HG03520 (cell line): ENCODE results near the gene TPPP2.
A peak's percentile ranks its signal among the peaks of the same experiment; 100 is the strongest.

Experiments used
- ATAC-seq: cut with Tn5 transposase; IDR thresholded peaks from one replicate; pipeline ENCODE4 v1.9.1; 2021; ENCODE audit warnings: mild to moderate bottlenecking, moderate library complexity; ENCODE audit not compliant: unreplicated experiment

Gene TPPP2

GRCh38 chr14:21056520-21057163, 26.6 kb downstream of the TPPP2 start:
- no peak for ATAC-seq

DNA sequence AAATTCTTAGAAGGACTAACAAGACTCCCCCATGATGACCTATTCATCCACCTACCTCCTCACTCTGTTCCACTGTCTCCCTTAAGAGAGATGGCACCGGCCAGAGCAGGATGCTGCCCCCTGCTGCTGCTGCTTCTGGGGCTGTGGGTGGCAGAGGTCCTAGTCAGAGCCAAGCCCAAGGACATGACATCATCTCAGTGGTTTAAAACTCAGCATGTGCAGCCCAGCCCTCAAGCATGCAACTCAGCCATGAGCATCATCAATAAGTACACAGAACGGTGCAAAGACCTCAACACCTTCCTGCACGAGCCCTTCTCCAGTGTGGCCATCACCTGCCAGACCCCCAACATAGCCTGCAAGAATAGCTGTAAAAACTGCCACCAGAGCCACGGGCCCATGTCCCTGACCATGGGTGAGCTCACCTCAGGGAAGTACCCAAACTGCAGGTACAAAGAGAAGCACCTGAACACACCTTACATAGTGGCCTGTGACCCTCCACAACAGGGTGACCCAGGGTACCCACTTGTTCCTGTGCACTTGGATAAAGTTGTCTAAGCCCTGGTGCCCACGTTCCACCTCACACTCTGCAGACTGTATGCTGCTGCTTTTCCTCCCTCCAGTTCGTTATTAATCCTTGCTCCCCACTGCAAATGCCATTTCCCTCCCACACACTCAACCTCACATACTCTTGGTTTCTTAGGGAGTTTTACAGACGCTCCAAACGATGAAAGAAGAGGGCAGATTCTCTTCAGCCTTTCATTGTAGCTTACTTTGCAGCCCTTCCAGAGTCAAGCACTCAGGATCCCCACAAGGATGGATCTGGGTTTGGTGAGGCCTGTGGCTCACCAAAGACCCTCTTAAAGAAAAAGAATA, 28.0 kb downstream of the TPPP2 start, which contains the start of gene RNASE8:
TSS of gene RNASE8 (plus strand) at position 20 of the 873 bp plus-strand sequence. CDS start at position 91, 71 bp downstream.
- no peak for ATAC-seq

DNA sequence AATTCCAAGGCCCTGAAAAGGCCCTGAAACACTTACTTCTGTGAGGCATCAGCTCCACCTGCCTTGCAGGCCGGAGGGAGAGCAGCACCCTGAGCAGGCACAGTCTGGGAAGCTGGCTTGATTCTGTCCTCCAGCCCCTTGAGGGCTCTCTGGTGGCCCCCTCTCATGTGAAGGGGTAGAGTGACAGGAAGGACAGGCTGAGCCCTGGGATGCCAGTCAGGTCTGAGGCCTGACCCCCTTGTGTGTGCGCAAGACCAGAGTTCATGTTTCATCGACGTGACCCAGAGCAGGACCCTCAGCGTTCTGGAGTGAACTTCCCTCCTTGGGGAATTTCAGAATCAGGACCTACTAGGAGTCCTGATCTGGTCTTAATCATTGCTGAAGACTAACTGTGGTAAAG, 28.9 kb downstream of the TPPP2 start:
- no peak for ATAC-seq

GRCh38 chr14:21059842-21060613, 30.0 kb downstream of the TPPP2 start:
- ATAC-seq = no peak

DNA sequence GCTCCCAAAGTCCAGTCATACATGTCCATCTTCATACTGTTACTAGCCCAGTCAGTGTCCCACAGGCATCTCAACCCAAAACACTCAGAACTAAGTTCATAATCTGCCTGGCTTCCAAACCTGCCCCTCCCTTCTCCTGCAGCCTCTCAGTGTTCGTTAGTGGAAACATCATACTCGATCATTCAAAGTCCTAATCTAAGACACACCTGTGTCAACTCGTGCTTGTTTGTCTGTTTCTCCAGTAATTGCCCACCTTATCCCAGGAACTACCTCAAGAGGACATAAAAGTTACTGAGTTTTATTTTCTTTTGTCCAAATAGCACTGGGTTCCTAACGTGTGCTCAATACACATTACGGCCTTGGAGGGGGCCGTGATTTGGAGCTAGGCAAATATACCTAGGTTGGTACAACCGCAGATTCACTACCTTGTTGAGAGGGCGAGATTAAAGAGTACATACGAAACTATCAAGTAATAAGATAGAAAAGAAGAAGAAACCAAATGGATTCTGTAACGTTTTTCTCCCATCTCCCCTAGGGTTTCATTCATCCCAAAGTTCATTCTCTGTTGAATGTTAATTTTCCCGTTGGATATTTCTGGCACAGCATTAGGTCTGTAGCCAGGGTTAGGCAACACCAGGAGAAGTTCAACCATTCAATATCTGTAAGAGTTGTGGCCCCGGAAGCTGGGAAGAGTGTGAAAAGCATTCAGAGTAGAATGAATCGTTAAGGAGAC, 30.8 kb downstream of the TPPP2 start:
- ATAC-seq = no peak

GRCh38 chr14:21061347-21061668, 31.3 kb downstream of the TPPP2 start:
- no peak for ATAC-seq

GRCh38 chr14:21063479-21063878, 33.5 kb downstream of the TPPP2 start:
- ATAC-seq = no peak

- no peak for ATAC-seq
Measured at GRCh38 chr14:21066882-21067502, 37.0 kb downstream of the TPPP2 start.

- ATAC-seq = no peak
Measured at GRCh38 chr14:21068521-21069387, 38.7 kb downstream of the TPPP2 start.

DNA sequence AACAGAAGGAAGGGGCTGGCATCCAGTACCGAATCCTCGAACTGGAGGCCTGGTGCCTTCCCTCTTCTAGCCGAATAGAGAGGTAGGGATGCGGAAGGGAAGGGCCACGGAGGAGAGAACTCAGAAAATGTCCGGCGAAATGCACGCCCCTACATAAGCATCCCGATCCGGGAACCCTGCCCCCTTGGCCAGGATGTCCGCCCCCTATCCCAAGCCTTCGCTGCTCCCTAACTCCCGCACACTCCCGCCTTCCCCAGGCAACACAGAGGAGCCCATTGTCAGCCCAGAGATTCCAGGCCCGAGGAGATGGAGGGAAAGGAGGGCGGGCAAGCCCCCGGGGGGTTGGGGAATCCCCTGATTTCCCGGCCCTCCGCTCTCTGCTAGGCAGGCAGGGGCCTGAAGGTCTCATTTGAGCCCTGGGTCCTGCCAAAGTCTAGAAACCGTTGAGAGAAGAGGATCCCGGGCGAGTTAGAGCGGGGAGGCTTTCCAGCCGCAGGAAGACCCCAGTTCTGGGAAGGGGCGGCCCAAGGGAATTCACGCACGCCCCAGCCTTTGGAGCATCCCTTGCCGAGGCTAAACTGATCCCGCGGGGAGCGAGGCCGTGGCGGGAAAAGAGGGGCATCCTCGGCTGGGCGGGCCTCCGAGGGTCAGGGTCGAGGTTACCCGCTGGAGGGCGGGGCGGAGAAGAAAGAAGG, 39.5 kb downstream of the TPPP2 start:
- no peak for ATAC-seq

DNA sequence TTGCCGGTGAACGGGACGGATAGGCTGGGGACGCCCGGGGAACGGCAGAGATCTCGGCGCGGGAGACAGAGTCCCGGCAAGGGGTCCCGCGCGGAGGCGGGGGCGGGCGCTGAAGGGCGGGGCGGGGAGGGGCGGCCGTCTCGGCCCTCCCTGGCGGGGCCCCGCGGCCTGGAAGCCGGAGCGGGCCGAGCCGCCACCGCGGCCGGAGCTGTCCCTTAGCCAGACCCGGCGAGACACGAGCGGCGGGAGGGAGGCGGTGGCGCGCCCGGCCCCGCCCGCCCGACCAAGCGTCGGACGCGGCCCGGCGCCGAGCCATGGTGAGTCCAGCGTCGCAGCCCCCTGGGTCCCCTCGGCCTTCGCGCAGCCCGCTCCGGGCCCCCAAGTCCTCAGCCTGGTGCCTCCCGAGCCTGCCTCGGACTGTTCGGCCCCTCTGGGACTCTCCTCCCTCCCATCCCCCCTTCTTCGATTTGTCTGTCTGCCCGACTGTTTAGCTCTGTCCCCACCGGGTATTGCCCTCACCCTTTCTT, 40.1 kb downstream of the TPPP2 start, which contains the start of gene ARHGEF40:
TSS of gene ARHGEF40 (plus strand) at position 222 of the 527 bp plus-strand sequence. CDS start at position 315, 93 bp downstream.
- no peak for ATAC-seq

GRCh38 chr14:21070610-21071224, 40.7 kb downstream of the TPPP2 start:
- ATAC-seq = peak; percentile 5

GRCh38 chr14:21071225-21072030, 41.4 kb downstream of the TPPP2 start:
- ATAC-seq = peak; percentile 48

DNA sequence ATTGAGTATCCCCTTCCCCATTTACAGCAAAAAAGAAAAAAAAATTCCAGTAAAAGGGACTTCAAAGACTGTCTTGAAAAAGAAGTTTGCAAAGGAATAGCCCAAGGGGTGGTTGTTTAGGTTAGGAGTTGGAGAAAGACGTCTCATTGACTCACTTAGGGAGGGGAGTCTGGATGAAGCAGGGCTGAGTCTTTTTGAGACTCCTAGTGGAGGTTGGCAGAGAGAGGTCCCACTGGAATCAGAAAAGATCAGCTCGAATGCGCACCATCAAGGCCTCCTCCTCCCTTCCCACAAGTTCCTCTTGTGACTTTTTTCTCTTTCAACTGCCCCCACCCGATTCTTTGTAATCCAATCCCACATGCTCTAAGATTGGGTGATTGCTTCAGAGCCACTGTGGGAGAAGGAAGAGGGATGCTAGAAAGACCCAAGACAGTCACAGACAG, 42.0 kb downstream of the TPPP2 start:
- ATAC-seq = no peak

GRCh38 chr14:21072781-21073339, 42.8 kb downstream of the TPPP2 start:
- ATAC-seq = no peak

- ATAC-seq = no peak
Measured at GRCh38 chr14:21073921-21074320, 43.9 kb downstream of the TPPP2 start.
